ENCODE results near the gene HERPUD1. TPM values are rescaled to one million over a fixed set of nuclear protein-coding genes. Genes with fewer than 3 reads are reported as not detected.
"Not testable (repeated sequence)": the region's sequence is repeated elsewhere in the genome, so short reads cannot be mapped to it uniquely, and the experiment has no call there.

The HERPUD1 gene
- total RNA-seq, 1 experiment from 2014 or later, result 296 TPM

GRCh38 chr16:56932721-56933619 lies 1.0 kb downstream of the HERPUD1 start:
- Mint-ChIP-seq H3K4me3 (ENCODE audit: unreplicated experiment) (peak overlapping the region; percentile 100), H3K9me3 (ENCODE audit: unreplicated experiment) (no peaks in the 10 kb centered on the region), H3K4me1 (ENCODE audit: low read depth, unreplicated experiment) (peaks cover 18% of the 10 kb centered on the region), H3K36me3 (ENCODE audit: insufficient read depth, unreplicated experiment) (peaks cover 73% of the 10 kb centered on the region), H3K27me3 (ENCODE audit: insufficient read depth, unreplicated experiment) (no peaks in the 10 kb centered on the region), H3K27ac (ENCODE audit: unreplicated experiment) (peak overlapping the region; percentile 99)
- intact Hi-C loops (cut with micrococcal nuclease; ENCODE audit: unreplicated experiment), result loop anchor here (1.0 kb wide), 3 partner anchors 11 to 66 kb away; no protein-coding TSS in a partner anchor
- H3K4me3 ChIP-seq (ENCODE audit: low read depth, low read length), result peak overlapping the region; percentile 81
- no TSS peak for BruUV-seq (replicated peaks)
- peaks cover 28% of the 10 kb centered on the region for H3K4me1 ChIP-seq
- peaks cover 3% of the 10 kb centered on the region; the same call in 1 of the 2 replicates for H3K36me3 ChIP-seq (ENCODE audit: control insufficient read depth, insufficient read depth, low read length)
- H3K27me3 ChIP-seq (replicated peaks; ENCODE audit: control insufficient read depth, insufficient read depth, low read length), result no peaks in the 10 kb centered on the region
- POLR2A ChIA-PET, result interaction anchor here (0.6 to 0.9 kb wide), 5 partner anchors 11 to 276 kb away, joined by 3 to 5 read pairs (median 3); no protein-coding TSS in a partner anchor
- peak; percentile 80 to 81 for DNase-seq
- CTCF ChIA-PET, result no interaction called here
- TF ChIP-seq CTCF (IDR thresholded peaks at IDR 0.05; ENCODE audit: insufficient read depth in 1 of 2, low read depth in 1 of 2, low read length in 1 of 2, severe bottlenecking in 1 of 2, unreplicated experiment in 1 of 2), result no peak
- H3K9me3 ChIP-seq, result no peaks in the 10 kb centered on the region

DNA sequence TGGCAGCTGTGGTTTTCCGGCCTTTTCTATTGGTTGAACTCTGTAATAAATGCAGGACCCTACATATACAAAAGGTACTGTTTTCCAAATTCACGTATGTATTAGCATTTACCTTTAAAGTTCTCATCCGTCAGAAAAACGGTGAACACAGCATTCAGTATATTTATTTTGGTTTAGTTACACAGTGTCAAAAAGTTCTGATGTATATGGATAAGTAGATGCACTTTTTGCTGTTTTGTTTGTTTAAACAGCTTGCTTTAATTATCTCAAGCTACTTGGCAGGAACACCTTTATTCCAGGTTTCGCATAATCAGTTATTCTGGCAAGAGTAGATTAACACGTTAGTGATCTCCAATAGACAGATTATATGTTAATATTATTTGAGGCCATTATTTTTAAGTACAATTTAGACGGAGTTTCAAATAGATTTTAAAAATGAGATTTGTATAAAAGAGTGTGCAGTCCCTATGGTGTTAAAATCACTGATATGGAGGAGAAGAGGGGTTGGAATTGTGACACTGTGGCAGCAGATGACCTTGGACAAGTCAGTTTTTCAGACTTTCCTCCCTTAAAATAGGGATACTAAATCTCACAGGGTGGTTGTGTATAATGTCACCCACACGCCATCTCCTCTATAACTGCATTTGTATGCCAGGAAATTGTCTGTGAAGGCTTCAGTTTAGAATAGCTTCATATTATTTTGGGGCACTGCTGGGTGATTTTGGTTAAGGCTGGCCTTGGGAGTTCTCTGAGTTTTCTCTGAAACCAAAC lies 2.1 kb downstream of the HERPUD1 start:
- POLR2A ChIA-PET, result interaction anchor here (0.8 kb wide), 1 partner anchor 12 kb away, joined by 3 read pairs; no protein-coding TSS in a partner anchor
- Histone ChIP-seq H3K36me3 (ENCODE audit: control insufficient read depth, insufficient read depth, low read length) (peaks cover 5% of the 10 kb centered on the region; the same call in 1 of the 2 replicates), H3K4me3 (ENCODE audit: low read depth, low read length) (peak overlapping the region; percentile 81), H3K4me1 (peaks cover 28% of the 10 kb centered on the region), H3K9me3 (no peaks in the 10 kb centered on the region), H3K27me3 (replicated peaks; ENCODE audit: control insufficient read depth, insufficient read depth, low read length) (no peaks in the 10 kb centered on the region)
- H3K9me3 Mint-ChIP-seq (ENCODE audit: unreplicated experiment), result no peaks in the 10 kb centered on the region
- no peak for TF ChIP-seq CTCF (IDR thresholded peaks at IDR 0.05; ENCODE audit: insufficient read depth in 1 of 2, low read depth in 1 of 2, low read length in 1 of 2, severe bottlenecking in 1 of 2, unreplicated experiment in 1 of 2)
- H3K36me3 Mint-ChIP-seq (ENCODE audit: insufficient read depth, unreplicated experiment), result peaks cover 83% of the 10 kb centered on the region
- H3K4me1 Mint-ChIP-seq (ENCODE audit: low read depth, unreplicated experiment), result peaks cover 18% of the 10 kb centered on the region
- peak overlapping the region; percentile 100 for H3K4me3 Mint-ChIP-seq (ENCODE audit: unreplicated experiment)
- TSS peak; percentile 21 for BruUV-seq (replicated peaks)
- H3K27ac Mint-ChIP-seq (ENCODE audit: unreplicated experiment), result peak overlapping the region; percentile 33
- CTCF ChIA-PET, result no interaction called here
- no peaks in the 10 kb centered on the region for H3K27me3 Mint-ChIP-seq (ENCODE audit: insufficient read depth, unreplicated experiment)
- DNase-seq, result no peak
- intact Hi-C loops (cut with micrococcal nuclease; ENCODE audit: unreplicated experiment), result loop anchor here (1.0 kb wide), 1 partner anchor 67 kb away; no protein-coding TSS in a partner anchor

- H3K36me3 ChIP-seq (ENCODE audit: control insufficient read depth, insufficient read depth, low read length); H3K9me3 Mint-ChIP-seq (ENCODE audit: unreplicated experiment); H3K9me3 ChIP-seq; DNase-seq; BruUV-seq (replicated peaks); H3K27me3 Mint-ChIP-seq (ENCODE audit: insufficient read depth, unreplicated experiment); H3K27me3 ChIP-seq (replicated peaks; ENCODE audit: control insufficient read depth, insufficient read depth, low read length); CTCF ChIA-PET; intact Hi-C loops (cut with micrococcal nuclease; ENCODE audit: unreplicated experiment): not testable (repeated sequence)
- peak overlapping the region; percentile 100 for H3K4me3 Mint-ChIP-seq (ENCODE audit: unreplicated experiment)
- peaks cover 18% of the 10 kb centered on the region for H3K4me1 Mint-ChIP-seq (ENCODE audit: low read depth, unreplicated experiment)
- Histone ChIP-seq H3K4me3 (ENCODE audit: low read depth, low read length) (peak overlapping the region; percentile 81; the same call in 1 of the 2 replicates), H3K4me1 (peaks cover 28% of the 10 kb centered on the region)
- peaks cover 90% of the 10 kb centered on the region for H3K36me3 Mint-ChIP-seq (ENCODE audit: insufficient read depth, unreplicated experiment)
- POLR2A ChIA-PET, result interaction anchor here (0.9 kb wide), 1 partner anchor 15 kb away, joined by 4 read pairs; no protein-coding TSS in a partner anchor
- H3K27ac Mint-ChIP-seq (ENCODE audit: unreplicated experiment), result peak overlapping the region; percentile 33
Measured at GRCh38 chr16:56934599-56935145, 2.7 kb downstream of the HERPUD1 start.

Measured in Caco-2 (cell line).